ENCODE data around the gene KLHL36. TPM values are rescaled to one million over a fixed set of nuclear protein-coding genes. Genes with fewer than 3 reads are reported as not detected.
"Not testable (repeated sequence)": the region's sequence is repeated elsewhere in the genome, so short reads cannot be mapped to it uniquely, and the experiment has no call there.

Gene KLHL36
- total RNA-seq, 1 experiment from 2014 or later = 19.2 TPM

DNA sequence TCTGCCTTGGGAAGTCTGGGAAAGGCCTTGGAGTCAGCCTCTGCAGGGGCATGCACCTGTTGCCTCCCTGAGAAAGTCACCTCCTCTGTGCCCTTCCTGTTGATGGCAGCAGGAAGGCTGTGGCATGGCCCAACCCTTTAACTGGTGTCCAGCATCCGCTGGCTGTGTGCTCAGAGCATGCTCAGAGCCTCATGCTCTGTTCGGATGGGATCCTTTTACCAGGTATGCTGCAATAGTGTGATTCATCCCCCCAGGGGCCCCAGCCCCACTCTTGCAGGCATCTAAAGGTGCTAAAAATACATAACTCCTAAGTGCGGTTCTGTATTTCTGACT is 24.9 kb downstream of the KLHL36 start:
- no peak for DNase-seq (ENCODE audit: low spot score)

- no peak for DNase-seq (ENCODE audit: low spot score)
These were observed 25.2 kb downstream of the KLHL36 start for GRCh38 chr16:84673561-84673960.

GRCh38 chr16:84675423-84675822 is 27.1 kb downstream of the KLHL36 start:
- no peak for DNase-seq (ENCODE audit: low spot score)

- DNase-seq (ENCODE audit: low spot score) = no peak
These were observed 27.6 kb downstream of the KLHL36 start for GRCh38 chr16:84675884-84676283.

- DNase-seq (ENCODE audit: low spot score) = no peak
These were observed 28.9 kb downstream of the KLHL36 start for GRCh38 chr16:84677017-84677803.

DNA sequence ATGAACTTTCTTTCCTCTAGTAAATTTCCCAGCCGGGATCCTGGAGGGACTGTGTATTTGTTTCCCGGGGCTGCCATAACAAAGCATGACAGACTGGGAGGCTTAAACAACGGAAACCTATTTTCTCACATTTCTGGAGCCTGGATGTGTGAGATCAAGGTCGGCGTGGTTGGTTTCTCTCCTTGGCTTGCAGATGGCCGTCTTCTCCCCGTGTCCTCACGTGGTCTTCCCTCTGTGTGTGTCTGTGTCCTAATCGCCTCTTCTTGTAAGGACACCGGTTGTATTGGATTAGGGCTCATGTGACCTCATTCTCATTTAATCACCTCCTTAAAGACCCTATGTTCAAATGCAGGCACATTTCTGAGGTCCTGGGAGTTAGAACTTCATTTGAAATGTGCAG is 29.5 kb downstream of the KLHL36 start:
- DNase-seq (ENCODE audit: low spot score) = no peak

- no peak for DNase-seq (ENCODE audit: low spot score)
These were observed 30.2 kb downstream of the KLHL36 start for GRCh38 chr16:84678541-84678940.

GRCh38 chr16:84680165-84680842 is 32.0 kb downstream of the KLHL36 start:
- no peak for DNase-seq (ENCODE audit: low spot score)

DNA sequence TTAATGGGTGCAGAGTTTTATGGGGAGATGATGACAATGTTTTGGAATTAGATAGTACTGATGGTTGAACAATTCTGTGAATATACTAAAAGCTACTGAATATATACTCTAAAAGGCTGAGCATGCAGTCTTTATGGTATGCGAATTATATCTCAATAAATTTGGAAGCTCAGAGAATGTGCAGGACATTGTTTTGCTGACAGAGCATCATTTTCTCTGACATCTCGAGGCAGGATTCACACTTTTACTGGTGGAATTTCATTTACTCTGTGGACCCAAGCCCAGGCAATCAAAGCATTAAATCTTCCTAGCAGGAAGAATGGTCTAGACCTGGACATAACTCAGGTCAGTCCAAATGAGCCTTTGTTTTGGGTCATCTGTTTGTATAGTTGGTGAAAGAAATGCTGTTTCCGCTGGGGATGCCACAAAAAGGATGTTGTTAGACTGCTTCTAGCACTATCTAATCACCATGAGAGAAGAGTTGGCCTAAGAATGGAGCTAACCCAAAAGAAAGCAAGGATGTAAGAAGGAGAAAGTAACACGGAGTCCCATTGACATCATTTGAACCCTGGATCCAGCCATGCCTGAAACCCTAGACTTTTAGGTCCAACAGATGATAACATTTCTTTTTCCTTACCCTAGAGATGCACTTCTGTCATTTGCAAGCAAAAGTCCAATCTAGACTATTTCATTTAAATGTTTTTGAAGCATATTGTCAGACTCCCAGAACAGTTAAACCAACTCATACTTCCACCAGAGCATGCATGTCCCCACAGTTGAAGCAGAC is 32.7 kb downstream of the KLHL36 start:
- DNase-seq (ENCODE audit: low spot score) = no peak

- DNase-seq (ENCODE audit: low spot score) = no peak
These were observed 35.6 kb downstream of the KLHL36 start for GRCh38 chr16:84683691-84684591.

- DNase-seq (ENCODE audit: low spot score) = no peak
These were observed 36.3 kb downstream of the KLHL36 start for GRCh38 chr16:84684592-84684965.

DNA sequence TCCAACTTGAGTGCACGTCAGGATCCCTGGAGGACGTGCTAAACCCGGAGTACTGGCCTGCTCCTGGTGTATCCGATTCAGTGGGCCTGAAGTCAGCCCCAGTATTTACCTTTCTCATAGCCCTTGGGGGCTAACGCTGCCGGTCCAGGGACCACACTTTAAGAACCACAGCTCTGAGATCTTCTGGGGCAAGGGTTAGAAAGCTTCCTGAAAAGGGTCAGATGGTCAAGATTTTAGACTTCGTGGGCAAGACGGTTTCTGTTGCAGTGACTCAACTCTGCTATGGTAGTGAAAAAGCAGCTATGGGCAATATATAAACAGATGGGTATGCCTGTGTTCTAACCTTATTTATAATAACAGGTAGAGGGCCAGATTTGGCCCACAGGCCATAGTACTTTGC is 36.9 kb downstream of the KLHL36 start:
- no peak for DNase-seq (ENCODE audit: low spot score)

DNA sequence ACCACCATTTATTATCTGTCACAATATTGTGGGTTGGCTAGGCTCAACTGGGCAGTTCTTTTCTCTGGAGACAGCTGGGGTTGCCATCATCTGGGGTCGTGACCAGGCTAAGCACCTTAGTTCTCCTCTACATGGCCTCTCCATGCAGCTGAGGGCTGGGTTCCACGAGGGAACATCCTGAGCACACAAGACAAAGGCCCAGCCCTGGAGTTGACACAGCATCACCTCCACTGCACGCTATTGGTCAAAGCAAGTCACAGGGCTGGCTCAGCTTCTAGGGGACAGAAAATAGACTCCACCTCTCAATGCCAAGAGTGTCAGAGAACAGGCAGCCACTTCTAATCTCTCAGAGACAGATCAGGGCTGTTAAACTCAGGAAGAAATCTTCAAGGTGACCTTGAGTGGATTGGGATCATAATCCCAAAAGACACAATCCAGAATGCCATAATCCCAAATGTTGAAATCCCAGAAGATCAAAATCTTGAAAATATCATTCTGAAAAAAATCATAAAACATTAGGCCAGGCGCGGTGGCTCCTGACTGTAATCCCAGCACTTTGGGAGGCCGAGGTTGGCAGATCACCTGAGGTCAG is 38.5 kb downstream of the KLHL36 start:
- no peak for DNase-seq (ENCODE audit: low spot score)

GRCh38 chr16:84687715-84688114 is 39.4 kb downstream of the KLHL36 start:
- DNase-seq (ENCODE audit: low spot score) = peak; percentile 64

GRCh38 chr16:84688163-84688562 is 39.9 kb downstream of the KLHL36 start:
- not testable (repeated sequence) for DNase-seq (ENCODE audit: low spot score)

GRCh38 chr16:84689111-84689510 is 40.8 kb downstream of the KLHL36 start:
- DNase-seq (ENCODE audit: low spot score) = peak; percentile 71

DNA sequence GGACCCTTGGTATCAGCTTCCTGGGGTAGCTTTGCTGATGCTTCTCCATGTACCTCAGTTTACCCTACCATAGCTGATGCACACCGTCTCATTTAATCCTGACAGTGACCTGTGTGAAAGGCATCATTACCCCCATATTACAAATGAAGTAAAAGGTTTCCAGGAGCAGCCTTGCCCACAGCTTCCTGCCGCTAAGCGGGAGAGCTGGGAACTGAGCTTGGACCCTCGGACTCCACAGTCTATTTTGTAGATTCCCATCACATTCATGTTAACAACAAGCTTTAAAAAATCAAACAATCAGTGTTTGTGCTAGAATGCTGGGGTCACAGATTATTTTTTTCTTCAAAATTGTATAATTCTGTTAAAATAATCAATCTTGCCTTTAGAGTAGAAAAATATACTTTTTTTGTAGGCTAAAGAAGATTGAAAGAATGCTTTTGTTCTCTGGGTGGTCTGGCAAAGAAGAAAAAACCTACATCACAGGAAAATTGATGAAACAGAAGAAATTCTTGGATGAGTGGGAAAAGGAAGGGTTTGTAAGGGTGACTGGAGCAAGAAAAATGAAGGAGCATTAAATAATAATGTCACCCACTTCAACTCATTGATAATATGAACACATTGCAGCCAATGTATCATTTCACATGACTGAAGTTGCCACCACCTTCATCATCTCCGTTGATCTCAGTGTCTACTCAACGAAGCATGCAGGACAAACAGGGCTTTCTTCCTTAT is 41.9 kb downstream of the KLHL36 start:
- no peak for DNase-seq (ENCODE audit: low spot score)

DNA sequence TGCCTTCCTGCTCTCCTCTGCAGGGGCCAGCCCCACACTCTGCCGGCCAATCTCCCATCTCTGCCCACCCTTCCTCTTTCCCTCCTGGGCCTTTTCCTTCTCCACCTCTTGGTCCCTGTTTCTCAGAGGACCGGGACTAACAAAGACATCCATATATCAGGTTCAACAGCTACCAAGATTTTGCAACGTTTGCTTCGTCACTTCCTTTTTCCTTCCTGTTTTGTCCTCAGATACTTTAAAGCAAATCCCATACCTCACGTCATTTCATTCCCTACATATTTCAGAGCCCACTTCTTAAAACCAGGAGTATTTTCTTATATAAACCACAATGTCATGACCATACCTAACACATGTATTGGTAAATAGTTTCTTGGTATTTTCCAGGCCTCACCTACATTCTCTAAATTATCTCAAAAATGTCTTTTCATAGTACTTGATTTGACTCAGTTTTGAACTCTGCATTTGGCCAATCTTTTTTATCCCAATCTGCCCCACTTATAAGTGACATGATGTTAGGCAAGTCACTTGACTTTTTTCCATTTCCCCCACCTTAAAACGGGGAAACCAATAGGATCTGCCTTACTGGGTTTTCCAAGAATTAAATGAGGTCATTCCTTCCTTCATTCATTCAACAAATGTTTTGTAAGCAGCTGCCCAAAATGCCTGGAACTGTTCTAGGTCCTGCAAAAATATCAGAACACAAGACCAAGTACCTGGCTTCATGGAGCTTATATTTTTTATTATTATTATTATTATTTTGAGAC is 44.3 kb downstream of the KLHL36 start:
- DNase-seq (ENCODE audit: low spot score) = no peak

- DNase-seq (ENCODE audit: low spot score) = not testable (repeated sequence)
These were observed 45.6 kb downstream of the KLHL36 start for GRCh38 chr16:84693869-84694268.

- no peak for DNase-seq (ENCODE audit: low spot score)
These were observed 46.7 kb downstream of the KLHL36 start for GRCh38 chr16:84694980-84695379.

Measured in H4 (cell line).